Heart left ventricle (tissue), 16 donors: ENCODE data around the gene G6PC3. TPM values are rescaled to one million over a fixed set of nuclear protein-coding genes. Genes with fewer than 3 reads are reported as not detected.

Source experiments
- ATAC-seq, 4 donors: fragments of 200-7000 bp; cut with Tn5 transposase; one replicate each; pipeline ENCODE4 v1.9.1; 2020 to 2022; ENCODE audit warnings: moderate library complexity in 4 of 4, mild to moderate bottlenecking in 3 of 4, moderate number of reproducible peaks in 1 of 4
- DNase-seq, 5 donors: peaks; one replicate each; pipeline ENCODE4 v3.0.0-alpha.2; 2020
- H3K27ac ChIP-seq, 12 donors: fragments of 200-600 bp; sonication (generic) in 4 of 12; one replicate each; pipeline versions ENCODE4 v1.5.0 to v1.8.0; 2016 to 2022; ENCODE audit warnings: mild to moderate bottlenecking in 2 of 12
- H3K27me3 ChIP-seq, 9 donors: fragments of 200-600 bp; sonication (generic) in 2 of 9; one replicate each; pipeline versions ENCODE4 v1.5.1 to v1.8.0; 2016 to 2022; ENCODE audit warnings: mild to moderate bottlenecking in 3 of 9
- H3K36me3 ChIP-seq, 9 donors: fragments of 200-600 bp; sonication (generic) in 2 of 9; one replicate each; pipeline versions ENCODE4 v1.5.0 to v1.8.0; 2018 to 2022; ENCODE audit warnings: mild to moderate bottlenecking in 2 of 9
- H3K4me1 ChIP-seq, 12 donors: fragments of 200-600 bp; sonication (generic) in 4 of 12; one replicate each; pipeline versions ENCODE4 v1.5.0 to v1.8.0; 2016 to 2022; ENCODE audit warnings: mild to moderate bottlenecking in 3 of 12
- H3K4me3 ChIP-seq, 12 donors: fragments of 200-600 bp; sonication (generic) in 4 of 12; one replicate each; pipeline versions ENCODE4 v1.5.0 to v1.8.0; 2017 to 2022; ENCODE audit warnings: mild to moderate bottlenecking in 9 of 12, moderate library complexity in 4 of 12
- H3K9me3 ChIP-seq, 12 donors: fragments of 200-600 bp; sonication (generic) in 4 of 12; one replicate each; pipeline versions ENCODE4 v1.5.0 to v1.8.0; 2016 to 2022; ENCODE audit warnings: mild to moderate bottlenecking in 1 of 12
- POLR2A ChIP-seq, 2 donors: fragments of 450-650 bp; IDR thresholded peaks; one replicate each; pipeline ENCODE4 v1.6.1; 2017; ENCODE audit warnings: antibody characterized with exemption in 2 of 2, mild to moderate bottlenecking in 2 of 2, moderate library complexity in 2 of 2
- WGBS, 4 donors: extraction: QIAGEN DNeasy Blood & Tissue Kit in 2 of 4; methylation state at CpG; one replicate each; pipeline versions ENCODE4 v1.1.5 to v1.1.7; 2013 to 2018; 5-methylcytosine and 5-hydroxymethylcytosine counted together
- intact Hi-C, 10 donors: fragments of 100-400 bp; cut with DNase I; formaldehyde crosslinking; loops; one replicate each; pipeline versions ENCODE4 v1.11.1 to v1.14.2; 2022
- polyA plus RNA-seq, 2 donors: library from polyadenylated mRNA; stranded (reverse); fragments of 200-250 nt; gene quantifications; one replicate each; pipeline ENCODE4 v1.2.3, GENCODE V29; 2013
- total RNA-seq, 9 donors: library from RNA; depleted of rRNA in 2 of 9; stranded (reverse); fragments of >200 nt in 2 of 9; fragmentation: NEBNext Ultra II Directional in 3 of 9; extraction: Animal tissue kit (Norgen Biotek cat#: 25700) in 3 of 9; gene quantifications; one replicate each; pipeline versions ENCODE4 v1.1.0 to v1.2.4, GENCODE V29; 2016 to 2023
- TF ChIP-seq, protein P1 (sequence below), 12 donors: fragments of 200-600 bp; sonication (generic) in 4 of 12; IDR thresholded peaks; one replicate each; pipeline versions ENCODE4 v1.5.0 to v1.8.0; 2018 to 2022; ENCODE audit warnings: antibody characterized with exemption in 12 of 12, mild to moderate bottlenecking in 5 of 12
- donor health status: ischemic (EF 13 %, LVEDD 7.1; RV severe dilation, severe dysfunction).
- donor health status: healthy with polysubstance abuse.
- donor health status: DM: no; HTN: yes; CAD: no.
- donor health status: DM: no; HTN: no; CAD: no.
- donor health status: ischemic (EF 25% LVEDD 6.9; RV normal size, moderate dysfunction).
- donor health status: ischemic (EF 25% LVEDD 5.7; RV mildly dilated, moderate dysfunction).
- donor health status: healthy.
- donor health status: DM: yes; HTN: yes; CAD: no.
- donor health status: ischemic (EF 35%, LVEDD 5.7; RV mildly dilated, moderate dysfunction).
- donor health status: nonischemic (EF 11% LVEDD 7.7; RV severe dilation, severe dysfunction).
- donor health status: DM: yes; HTN: yes; CAD: no.
- donor health status: PGD.
- donor health status: ischemic (EF 29% LVEDD 5.4; RV normal size, mild dysfunction).
- donor health status: nonischemic (EF 23%, LVEDD 6.1; RV moderate dilation, normal function).

Gene G6PC3
- total and polyA plus RNA-seq, 11 donors, result 28.5 to 75.1 (median 39.1) TPM

DNA sequence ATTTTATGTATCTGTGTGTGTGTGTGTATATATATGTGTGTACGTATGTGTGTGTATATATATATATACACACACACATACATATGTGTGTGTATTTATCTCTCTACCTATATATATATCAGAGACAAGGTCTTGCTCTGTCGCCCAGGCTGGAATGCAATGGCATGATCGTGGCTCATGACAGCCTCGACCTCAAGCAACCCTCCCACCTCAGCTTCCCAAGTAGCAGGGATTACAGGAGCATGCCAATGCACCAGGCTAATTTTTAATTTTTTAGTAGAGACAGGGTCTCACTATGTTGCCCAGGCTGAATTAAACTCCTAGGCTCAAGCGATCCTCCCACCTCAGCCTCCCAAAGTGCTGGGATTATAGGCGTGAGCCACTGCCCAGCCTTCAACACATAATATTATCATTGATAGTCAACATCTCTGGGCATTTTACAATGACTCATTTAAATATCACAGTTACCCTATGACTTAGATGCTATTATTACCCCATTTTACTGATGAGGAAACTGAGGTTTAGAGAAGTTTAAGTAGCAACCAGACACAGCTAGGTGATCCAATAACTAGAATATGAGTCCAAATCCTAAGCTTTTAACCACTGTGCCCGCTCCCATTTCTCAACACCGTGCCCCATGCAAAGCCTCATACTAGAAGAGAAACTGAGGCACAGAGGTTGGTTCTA, 24.3 kb downstream of the G6PC3 start:
- H3K4me3 ChIP-seq, result peak overlapping the region in 6 of 12 donors; percentile 1 to 62 (median 42)
- H3K27ac ChIP-seq, result peak overlapping the region in 11 of 12 donors; percentile 83 to 98 (median 90)
- WGBS, 4 donors, result 63 to 75% (median 70%) methylated on average over 8 of the region's 8 CpGs
- intact Hi-C loops, result loop anchor here in 2 of 10 donors (2.0 to 10.0 kb wide), 2 partner anchors 16 to 60 kb away; no protein-coding TSS in a partner anchor
- TF ChIP-seq, protein P1, sequence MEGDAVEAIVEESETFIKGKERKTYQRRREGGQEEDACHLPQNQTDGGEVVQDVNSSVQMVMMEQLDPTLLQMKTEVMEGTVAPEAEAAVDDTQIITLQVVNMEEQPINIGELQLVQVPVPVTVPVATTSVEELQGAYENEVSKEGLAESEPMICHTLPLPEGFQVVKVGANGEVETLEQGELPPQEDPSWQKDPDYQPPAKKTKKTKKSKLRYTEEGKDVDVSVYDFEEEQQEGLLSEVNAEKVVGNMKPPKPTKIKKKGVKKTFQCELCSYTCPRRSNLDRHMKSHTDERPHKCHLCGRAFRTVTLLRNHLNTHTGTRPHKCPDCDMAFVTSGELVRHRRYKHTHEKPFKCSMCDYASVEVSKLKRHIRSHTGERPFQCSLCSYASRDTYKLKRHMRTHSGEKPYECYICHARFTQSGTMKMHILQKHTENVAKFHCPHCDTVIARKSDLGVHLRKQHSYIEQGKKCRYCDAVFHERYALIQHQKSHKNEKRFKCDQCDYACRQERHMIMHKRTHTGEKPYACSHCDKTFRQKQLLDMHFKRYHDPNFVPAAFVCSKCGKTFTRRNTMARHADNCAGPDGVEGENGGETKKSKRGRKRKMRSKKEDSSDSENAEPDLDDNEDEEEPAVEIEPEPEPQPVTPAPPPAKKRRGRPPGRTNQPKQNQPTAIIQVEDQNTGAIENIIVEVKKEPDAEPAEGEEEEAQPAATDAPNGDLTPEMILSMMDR (IDR thresholded peaks at IDR 0.05), result no peak
- no peak for TF ChIP-seq POLR2A (IDR thresholded peaks at IDR 0.05)
- H3K4me1 ChIP-seq, result peaks cover 5 to 58% (median 48%) of the 10 kb centered on the region in 12 donors
- H3K9me3 ChIP-seq, result no peaks in the 10 kb centered on the region
- ATAC-seq, result no peak
- no peaks in the 10 kb centered on the region for H3K27me3 ChIP-seq
- H3K36me3 ChIP-seq, result peaks cover 0 to 47% (median 37%) of the 10 kb centered on the region in 9 donors
- no peak for DNase-seq

DNA sequence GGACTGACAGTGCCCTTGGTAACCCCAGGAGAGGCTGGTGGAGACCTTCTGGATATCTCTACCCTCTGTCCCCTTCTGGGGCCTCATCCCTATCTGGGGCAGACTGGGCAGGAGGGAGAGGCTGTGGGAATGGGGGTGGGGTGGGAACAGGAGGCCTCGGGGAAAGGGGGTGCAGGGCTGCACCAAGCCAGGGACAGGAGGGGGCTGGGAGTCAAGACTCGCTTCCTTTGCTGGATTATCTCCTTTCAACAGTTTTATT, 24.8 kb downstream of the G6PC3 start:
- WGBS, 4 donors, result 0 to 1% (median 0%) methylated on average over 2 of the region's 2 CpGs
- no peak for DNase-seq
- H3K9me3 ChIP-seq, result no peaks in the 10 kb centered on the region
- no peaks in the 10 kb centered on the region for H3K27me3 ChIP-seq
- TF ChIP-seq POLR2A (IDR thresholded peaks at IDR 0.05), result no peak
- TF ChIP-seq, protein P1 (IDR thresholded peaks at IDR 0.05), result no peak
- H3K36me3 ChIP-seq, result peaks cover 0 to 44% (median 32%) of the 10 kb centered on the region in 9 donors
- ATAC-seq, result no peak
- H3K4me3 ChIP-seq, result peak overlapping the region in 9 of 12 donors; percentile 1 to 62 (median 37)
- H3K27ac ChIP-seq, result peak overlapping the region in 11 of 12 donors; percentile 83 to 98 (median 90)
- intact Hi-C loops, result loop anchor here in 2 of 10 donors (2.0 to 10.0 kb wide), 2 partner anchors 17 to 61 kb away; no protein-coding TSS in a partner anchor
- peaks cover 5 to 63% (median 50%) of the 10 kb centered on the region in 12 donors for H3K4me1 ChIP-seq

GRCh38 chr17:44095647-44096496, 25.3 kb downstream of the G6PC3 start:
- 14 to 19% (median 16%) methylated on average over 12 of the region's 12 CpGs for WGBS, 4 donors
- H3K4me1 ChIP-seq, result peaks cover 5 to 65% (median 50%) of the 10 kb centered on the region in 12 donors

More at GRCh38 chr17:44095647-44096496, 25.3 kb downstream of the G6PC3 start:
- Histone ChIP-seq H3K9me3 (no peaks in the 10 kb centered on the region), H3K4me3 (peak overlapping the region in 10 of 12 donors; percentile 3 to 62 (median 38)), H3K36me3 (peaks cover 0 to 38% (median 27%) of the 10 kb centered on the region in 9 donors), H3K27me3 (no peaks in the 10 kb centered on the region), H3K27ac (peak overlapping the region; percentile 78 to 98 (median 90))
- intact Hi-C loops, result loop anchor here in 2 of 10 donors (2.0 to 10.0 kb wide), 2 partner anchors 17 to 61 kb away; no protein-coding TSS in a partner anchor
- peak; percentile 77 to 90 (median 86) for DNase-seq
- peak; percentile 68 to 82 (median 73) for ATAC-seq
- no peak for TF ChIP-seq POLR2A (IDR thresholded peaks at IDR 0.05)
- TF ChIP-seq, protein P1 (IDR thresholded peaks at IDR 0.05), result peak in 8 of 12 donors; percentile 24 to 48 (median 26)
